Measurements from ENCODE around the gene NTMT1.

NTMT1 gene

GRCh38 chr9:129678844-129679243 is 52.9 kb downstream of the NTMT1 start:
- DNase-seq (ENCODE audit: low read depth), result no peak

- no peak for DNase-seq (ENCODE audit: low read depth)
Observed at GRCh38 chr9:129679537-129679936, 53.6 kb downstream of the NTMT1 start.

- DNase-seq (ENCODE audit: low read depth), result no peak
Observed at GRCh38 chr9:129681924-129682323, 56.0 kb downstream of the NTMT1 start.

DNA sequence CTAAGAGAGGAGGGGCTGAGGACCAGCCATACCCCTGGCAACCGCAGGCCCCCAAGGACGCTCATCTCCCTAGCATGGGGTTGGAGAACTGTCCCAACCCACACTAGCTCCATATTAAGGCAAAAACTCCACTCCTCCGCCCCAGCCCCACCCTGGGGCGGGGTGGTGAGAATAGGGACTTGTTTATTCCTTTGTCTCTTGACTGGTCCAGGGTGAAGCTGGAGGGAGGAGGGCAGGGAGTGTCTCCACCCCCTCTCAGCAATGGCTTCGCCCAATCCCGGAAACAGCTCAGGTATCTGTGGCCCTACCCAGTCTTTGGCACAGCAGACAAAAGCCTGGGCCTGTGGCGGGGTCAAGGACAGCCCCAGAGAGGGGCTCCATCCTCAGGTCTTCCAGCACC is 56.4 kb downstream of the NTMT1 start:
- DNase-seq (ENCODE audit: low read depth), result no peak

DNA sequence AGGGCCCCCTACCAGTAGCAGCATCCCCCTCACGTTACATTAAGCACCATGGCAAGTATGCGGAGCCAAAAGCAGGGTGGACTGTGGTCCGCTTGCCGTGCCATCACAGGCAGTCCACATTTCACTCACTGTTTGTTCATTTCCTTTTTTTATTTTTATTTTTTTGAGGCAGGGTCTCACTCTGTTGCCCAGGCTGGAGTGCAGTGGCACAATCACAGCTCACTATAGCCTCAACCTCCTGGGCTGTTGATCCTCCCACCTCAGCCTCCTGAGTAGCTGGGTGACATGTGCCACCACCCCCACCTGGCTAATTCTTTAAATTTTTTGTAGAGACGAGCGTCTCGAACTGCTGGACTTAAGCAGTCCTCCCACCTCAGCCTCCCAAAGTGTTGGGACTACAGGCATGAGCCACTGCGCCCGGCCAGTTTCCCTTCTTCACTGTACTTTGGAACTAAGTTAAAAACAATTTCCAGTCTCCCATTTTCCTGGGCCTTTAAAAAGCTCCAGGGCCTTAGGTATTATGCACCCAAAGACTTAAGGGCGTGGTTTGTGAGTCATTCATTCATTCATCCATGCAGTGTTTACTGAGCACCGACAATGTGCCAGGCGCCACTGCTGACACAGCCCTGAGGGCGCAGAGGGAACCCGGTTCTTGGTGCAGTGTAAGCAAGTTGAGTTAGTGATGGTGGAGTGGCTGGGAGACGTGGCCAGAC is 59.4 kb downstream of the NTMT1 start:
- DNase-seq (ENCODE audit: low read depth), result no peak

Measured in GM04503 (cell line).